Esophagus squamous epithelium (tissue), 4 donors: Measurements from ENCODE around the gene FOXC1.

ENCODE experiments used
- CTCF ChIP-seq, 6 experiments: fragments of 450-650 bp in 4 of 6; fragments of 200-600 bp in 2 of 6; sonication (generic) in 2 of 6; IDR thresholded peaks; one replicate each; pipeline ENCODE4 v1.5.1; 2016 to 2019; ENCODE audit warnings: antibody characterized with exemption in 6 of 6, mild to moderate bottlenecking in 4 of 6, moderate library complexity in 4 of 6
- POLR2A ChIP-seq, 4 donors: fragments of 450-650 bp; IDR thresholded peaks; one replicate each; pipeline ENCODE4 v1.6.1; 2017; ENCODE audit warnings: antibody characterized with exemption in 4 of 4, mild to moderate bottlenecking in 4 of 4, moderate library complexity in 3 of 4

GRCh38 chr6:1610497-1611321, 994 bp downstream of the FOXC1 start:
- no peak for TF ChIP-seq POLR2A (IDR thresholded peaks at IDR 0.05)
- no peak for TF ChIP-seq CTCF (IDR thresholded peaks at IDR 0.05)
